ENCODE measurements around the gene PEX26. TPM values are rescaled to one million over a fixed set of nuclear protein-coding genes. Genes with fewer than 3 reads are reported as not detected.

PEX26 gene
- polyA plus RNA-seq, 1 donor from 2014 or later = 30.2 TPM

GRCh38 chr22:18077087-18077638 lies 627 bp upstream of the PEX26 start:
- H3K9me3 ChIP-seq (ENCODE audit: low read length) = no peaks in the 10 kb centered on the region
- peak overlapping the region; percentile 66 for H3K9ac ChIP-seq (ENCODE audit: low read length)
- no peaks in the 10 kb centered on the region for H3F3A ChIP-seq (ENCODE audit: insufficient read depth, low read length, poor library complexity, severe bottlenecking)
- peak overlapping the region; percentile 88 for H3K4me3 ChIP-seq (ENCODE audit: low read length)
- H4K20me1 ChIP-seq (ENCODE audit: insufficient read depth) = no peaks in the 10 kb centered on the region
- peak overlapping the region; percentile 53 for H3K27ac ChIP-seq (ENCODE audit: low read length)
- H3K79me2 ChIP-seq (replicated peaks; ENCODE audit: insufficient read depth, low read length) = peaks cover 10% of the 10 kb centered on the region
- H3K9me2 ChIP-seq (ENCODE audit: insufficient read depth, low read length) = no peaks in the 10 kb centered on the region
- no peaks in the 10 kb centered on the region for H3K36me3 ChIP-seq (ENCODE audit: insufficient read depth, low read length)
- H2AFZ ChIP-seq (ENCODE audit: low read depth, low read length) = peak overlapping the region; percentile 62
- peak overlapping the region; percentile 66 for H3K4me2 ChIP-seq (ENCODE audit: low read length)
- TF ChIP-seq POLR2AphosphoS5 (IDR thresholded peaks at IDR 0.05) (no peak), EP300 (conservative IDR thresholded peaks at IDR 0.05; ENCODE audit: poor library complexity, severe bottlenecking) (no peak), EZH2 (IDR thresholded peaks at IDR 0.05; ENCODE audit: borderline replicate concordance, insufficient read depth, low read length, poor library complexity, severe bottlenecking) (no peak), SMC3 (conservative IDR thresholded peaks at IDR 0.05; ENCODE audit: poor library complexity) (no peak), REST (IDR thresholded peaks at IDR 0.05; ENCODE audit: borderline replicate concordance) (no peak), MXI1 (conservative IDR thresholded peaks at IDR 0.05; ENCODE audit: poor library complexity, severe bottlenecking) (no peak)
- no peaks in the 10 kb centered on the region for H3K27me3 ChIP-seq (ENCODE audit: insufficient read depth, low read depth, low read length)

- no peaks in the 10 kb centered on the region for H3F3A ChIP-seq (ENCODE audit: insufficient read depth, low read length, poor library complexity, severe bottlenecking)
- peak overlapping the region; percentile 62 for H3K27ac ChIP-seq (ENCODE audit: low read length)
- no peaks in the 10 kb centered on the region for H3K36me3 ChIP-seq (ENCODE audit: insufficient read depth, low read length)
- TF ChIP-seq RAD21 (conservative IDR thresholded peaks at IDR 0.05) (no peak), SMC3 (conservative IDR thresholded peaks at IDR 0.05; ENCODE audit: poor library complexity) (no peak), MXI1 (conservative IDR thresholded peaks at IDR 0.05; ENCODE audit: poor library complexity, severe bottlenecking) (no peak), CTCF (IDR thresholded peaks at IDR 0.05; ENCODE audit: poor library complexity, severe bottlenecking) (no peak)
- no peaks in the 10 kb centered on the region for H3K9me3 ChIP-seq (ENCODE audit: low read length)
- H3K79me2 ChIP-seq (replicated peaks; ENCODE audit: insufficient read depth, low read length) = peaks cover 10% of the 10 kb centered on the region
- peak overlapping the region; percentile 61 for H2AFZ ChIP-seq (ENCODE audit: low read depth, low read length)
- H3K9ac ChIP-seq (ENCODE audit: low read length) = peak overlapping the region; percentile 76
- H3K27me3 ChIP-seq (ENCODE audit: insufficient read depth, low read depth, low read length) = no peaks in the 10 kb centered on the region
- peak overlapping the region; percentile 88 for H3K4me3 ChIP-seq (ENCODE audit: low read length)
- peak overlapping the region; percentile 68 for H3K4me2 ChIP-seq (ENCODE audit: low read length)
- H3K9me2 ChIP-seq (ENCODE audit: insufficient read depth, low read length) = no peaks in the 10 kb centered on the region
- no peaks in the 10 kb centered on the region for H4K20me1 ChIP-seq (ENCODE audit: insufficient read depth)
Measured at GRCh38 chr22:18078329-18079041, 695 bp downstream of the PEX26 start.

Data from neural cell (in vitro differentiated cells).